Medulla oblongata (tissue), 1 donor: ENCODE results near the gene FZD2.
"Not testable (repeated sequence)": the region's sequence is repeated elsewhere in the genome, so short reads cannot be mapped to it uniquely, and the experiment has no call there.

Source experiments
- DNase-seq: peaks from one replicate; pipeline ENCODE4 v3.0.0-alpha.2; 2015; ENCODE audit errors: extremely low spot score

Gene FZD2

DNA sequence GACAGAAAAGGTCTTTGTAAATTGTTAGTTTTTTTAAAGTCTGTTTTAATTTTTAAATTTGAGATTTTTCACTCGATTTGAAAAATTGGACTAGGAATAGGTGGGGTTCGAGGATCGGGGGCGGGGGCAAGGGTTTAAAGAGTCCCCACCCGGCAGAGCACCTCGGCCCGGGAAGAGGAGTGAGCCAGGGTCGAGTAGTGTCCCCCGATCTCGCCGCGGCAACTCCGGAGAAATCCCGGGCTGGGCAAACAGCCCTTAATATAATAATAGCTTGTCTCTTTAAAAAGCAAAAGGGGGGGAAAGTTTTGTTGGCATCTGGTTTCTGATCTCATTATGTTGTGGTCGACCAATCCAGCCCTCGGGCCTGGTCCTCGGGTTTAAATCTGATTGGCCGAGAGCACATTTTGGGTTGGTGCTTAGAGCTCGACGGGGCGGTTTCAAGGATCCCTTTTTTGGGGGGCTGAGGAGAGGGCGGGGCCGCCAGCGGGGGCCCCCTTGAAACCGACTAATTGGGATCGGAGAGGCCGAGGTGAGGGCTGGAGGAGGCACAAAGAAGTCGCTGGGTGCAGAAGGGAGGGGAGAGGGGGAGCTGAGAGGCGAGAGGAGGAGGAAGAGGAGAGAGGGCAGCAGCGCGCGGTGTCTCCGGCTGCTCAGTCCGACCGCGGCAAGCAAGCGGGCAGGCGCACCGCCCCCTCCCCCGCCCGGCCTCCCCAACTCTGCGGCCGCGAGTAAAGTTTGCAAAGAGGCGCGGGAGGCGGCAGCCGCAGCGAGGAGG, at the start of gene FZD2:
Gene FZD2 (plus strand): TSS at position 653 of the 775 bp plus-strand sequence. CDS start 205 bp downstream, outside the sequence.
- DNase-seq: peak; percentile 90

DNA sequence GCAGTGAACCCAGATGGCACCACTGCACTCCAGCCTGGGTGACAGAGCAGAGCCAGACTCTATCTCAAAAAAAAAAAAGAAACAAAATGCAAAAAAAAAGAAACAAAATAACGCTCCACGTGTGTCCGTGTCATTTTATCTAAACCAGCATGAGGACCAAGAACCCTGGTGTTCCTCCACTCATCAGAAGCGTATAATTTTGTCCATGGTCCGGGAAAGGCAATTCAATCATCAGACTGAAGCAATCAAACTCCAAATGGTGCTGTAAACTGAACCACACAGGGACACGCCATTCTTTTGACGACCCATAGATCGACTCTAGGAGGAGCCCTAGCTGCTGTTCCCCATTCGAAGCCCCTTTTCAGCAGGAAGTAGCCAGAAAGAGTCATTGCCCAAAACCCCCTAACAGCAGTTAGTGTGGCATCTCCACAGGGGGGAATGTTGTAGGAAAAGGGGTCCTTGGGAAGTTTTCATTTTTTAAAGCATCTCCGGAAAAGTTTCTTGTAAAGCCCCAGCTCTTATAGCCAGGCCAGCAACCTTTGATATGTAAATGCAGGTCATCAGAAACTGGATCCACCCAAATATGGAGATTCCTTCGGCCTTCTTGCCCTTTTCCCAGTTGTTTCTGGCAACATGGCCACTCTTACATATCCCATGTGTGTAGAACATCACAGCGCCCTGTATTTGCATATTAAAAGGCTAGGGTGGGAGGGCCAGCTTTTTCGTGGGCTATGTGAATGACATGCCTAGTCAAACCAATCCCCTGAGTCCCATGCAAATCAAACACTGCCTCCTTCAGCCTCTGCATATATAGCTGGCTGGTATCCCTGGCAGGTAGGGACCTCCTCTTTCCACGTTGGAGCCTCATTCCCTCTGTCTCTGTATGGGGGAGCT, 45.8 kb upstream of the FZD2 start:
- DNase-seq: not testable (repeated sequence)

DNA sequence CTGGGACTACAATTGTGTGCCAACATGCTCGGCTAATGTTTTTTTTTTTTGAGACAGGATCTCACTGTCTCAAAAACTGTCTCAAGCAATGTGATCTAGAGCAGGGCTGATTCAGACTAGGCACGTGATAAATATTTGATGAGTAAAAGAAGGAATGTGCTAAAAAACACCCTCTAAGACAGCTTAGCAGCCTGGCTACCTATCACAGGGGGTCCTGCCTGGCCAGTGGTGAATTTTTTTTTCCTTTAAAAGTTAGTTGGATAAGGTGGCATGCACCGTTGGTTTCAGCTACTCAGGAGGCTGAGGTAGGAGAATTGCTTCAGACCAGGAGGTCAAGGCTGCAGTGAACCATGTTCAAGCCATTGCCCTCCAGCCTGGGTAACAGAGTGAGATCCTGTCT, 39.3 kb upstream of the FZD2 start:
- DNase-seq: no peak

DNA sequence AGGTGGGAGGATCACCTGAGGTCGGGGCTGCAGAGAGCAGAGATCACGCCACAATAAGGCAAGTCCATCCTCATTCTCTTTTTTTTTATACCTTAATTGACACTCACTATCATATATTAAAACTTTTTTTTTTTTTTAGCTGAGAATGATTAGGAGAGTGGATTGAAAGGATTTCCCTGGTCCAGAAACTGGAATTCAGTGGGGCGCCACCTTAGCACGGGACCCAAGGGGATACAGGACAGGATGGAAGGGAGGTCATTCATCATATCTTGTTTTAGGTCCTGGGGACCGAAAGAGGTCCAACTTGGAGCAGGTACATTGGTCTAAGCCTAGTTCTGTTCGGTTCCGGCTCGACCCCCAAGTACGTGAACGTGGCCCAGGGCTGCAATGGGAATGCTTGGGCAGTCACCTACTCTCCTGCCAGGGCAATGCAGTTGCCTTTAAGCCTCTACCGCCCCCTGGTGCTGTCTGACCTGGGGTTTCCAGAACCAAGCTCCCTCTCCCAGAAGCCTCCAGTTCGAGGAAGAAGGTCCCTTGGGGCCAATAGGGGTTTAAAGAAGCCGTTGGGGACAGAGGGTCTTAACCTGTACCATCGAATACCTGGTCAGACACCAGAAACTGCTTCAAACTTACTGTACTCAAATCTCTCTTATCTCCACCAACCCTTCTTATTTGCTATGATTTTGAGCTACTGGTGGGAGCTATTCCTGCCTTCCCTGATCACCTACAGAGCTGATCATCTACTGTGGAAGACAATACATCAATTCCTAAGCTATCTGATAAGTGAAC, 34.2 kb upstream of the FZD2 start:
- DNase-seq: peak; percentile 30

DNA sequence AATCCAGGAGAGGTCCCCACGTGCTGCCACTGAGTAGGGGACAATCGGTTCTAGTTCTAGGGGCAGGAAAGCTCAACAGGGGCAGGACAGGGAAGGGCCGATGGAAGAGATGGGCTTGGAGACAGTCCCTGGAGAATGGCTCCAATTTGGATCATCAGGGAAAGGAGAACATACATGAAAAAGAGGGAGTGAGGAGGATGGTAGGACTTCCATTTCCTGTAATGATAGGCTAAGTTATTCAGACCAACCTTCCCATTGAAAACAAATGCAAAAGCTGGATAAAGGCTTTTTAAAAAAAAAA, 33.7 kb upstream of the FZD2 start:
- DNase-seq: no peak

DNA sequence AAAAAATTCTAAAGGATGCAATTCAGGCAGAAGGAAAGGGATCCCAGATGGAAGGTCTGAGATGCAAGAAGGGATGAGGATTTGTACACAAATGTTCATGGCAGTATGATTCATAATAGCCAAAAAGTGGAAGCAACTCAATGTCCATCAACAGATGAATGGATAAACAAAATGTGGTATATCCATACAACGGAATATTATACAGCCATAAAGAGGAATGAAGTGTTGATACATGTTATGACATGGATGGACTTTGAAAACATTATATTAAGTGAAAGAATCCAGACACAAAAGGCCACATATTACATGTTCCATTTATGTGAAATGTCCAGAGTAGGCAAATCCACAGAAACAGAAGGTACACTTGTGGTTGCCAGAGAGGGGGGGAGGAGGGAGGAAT, 30.2 kb upstream of the FZD2 start:
- no peak for DNase-seq

DNA sequence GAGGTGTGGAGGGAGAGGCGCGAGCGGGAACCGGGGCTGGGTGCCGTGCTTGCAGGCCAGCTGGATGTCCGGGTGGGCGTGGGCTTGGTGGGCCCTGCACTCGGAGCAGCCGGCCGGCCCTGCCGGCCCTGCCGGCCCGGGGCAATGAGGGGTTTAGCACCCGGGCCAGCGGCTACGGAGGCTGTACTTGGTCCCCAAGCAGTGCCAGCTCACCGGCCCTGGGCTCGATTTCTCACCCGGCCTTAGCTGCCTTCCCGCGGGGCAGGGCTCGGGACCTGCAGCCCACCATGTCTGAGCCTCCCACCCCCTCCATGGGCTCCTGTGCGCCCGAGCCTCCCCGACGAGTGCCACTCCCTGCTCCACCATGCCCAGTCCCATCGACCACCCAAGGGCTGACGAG, 29.3 kb upstream of the FZD2 start:
- no peak for DNase-seq

DNA sequence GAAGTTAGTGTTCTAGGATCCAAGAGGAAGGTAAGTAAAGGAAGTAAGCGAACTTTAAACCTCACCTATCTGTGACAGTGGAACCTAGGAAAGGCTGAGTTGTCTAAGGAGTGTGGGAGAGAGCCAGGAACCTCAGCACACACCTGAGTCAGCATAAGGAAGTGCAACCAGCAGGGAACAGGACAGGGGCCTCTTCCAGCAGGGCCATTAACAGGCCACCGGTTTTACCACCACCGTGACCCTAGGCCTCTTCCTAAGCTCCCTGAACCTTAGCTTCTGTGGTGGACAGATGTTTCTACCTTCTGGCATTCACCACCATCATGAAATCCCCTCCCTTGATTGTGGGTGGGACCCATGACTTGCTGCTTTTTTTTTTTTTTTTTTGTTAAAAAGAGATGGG, 27.4 kb upstream of the FZD2 start:
- DNase-seq: no peak

DNA sequence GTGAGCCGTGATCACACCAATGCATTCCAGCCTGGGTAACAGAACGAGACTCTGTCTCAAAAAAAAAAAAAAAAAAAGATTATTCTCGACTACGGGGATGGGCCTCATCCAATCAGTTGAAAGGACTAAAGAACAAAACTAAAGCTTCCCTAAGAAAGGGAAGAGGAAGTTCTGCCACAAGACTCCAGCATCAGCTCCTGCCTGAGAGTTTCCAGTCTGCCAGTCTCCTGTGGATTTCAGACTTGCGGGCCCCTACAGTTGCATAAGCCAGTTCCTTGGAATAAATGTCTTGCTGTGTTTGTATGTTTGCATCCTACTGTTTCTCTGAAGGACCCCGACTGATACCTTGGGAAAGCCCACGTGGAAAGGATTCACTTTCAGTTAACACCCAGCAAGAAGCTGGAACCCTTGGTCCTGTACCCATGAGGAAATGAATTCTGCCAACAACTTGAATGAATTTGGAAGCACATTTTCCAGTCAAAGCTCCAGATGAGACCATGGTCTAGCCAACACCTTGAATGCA, 26.3 kb upstream of the FZD2 start:
- no peak for DNase-seq

DNA sequence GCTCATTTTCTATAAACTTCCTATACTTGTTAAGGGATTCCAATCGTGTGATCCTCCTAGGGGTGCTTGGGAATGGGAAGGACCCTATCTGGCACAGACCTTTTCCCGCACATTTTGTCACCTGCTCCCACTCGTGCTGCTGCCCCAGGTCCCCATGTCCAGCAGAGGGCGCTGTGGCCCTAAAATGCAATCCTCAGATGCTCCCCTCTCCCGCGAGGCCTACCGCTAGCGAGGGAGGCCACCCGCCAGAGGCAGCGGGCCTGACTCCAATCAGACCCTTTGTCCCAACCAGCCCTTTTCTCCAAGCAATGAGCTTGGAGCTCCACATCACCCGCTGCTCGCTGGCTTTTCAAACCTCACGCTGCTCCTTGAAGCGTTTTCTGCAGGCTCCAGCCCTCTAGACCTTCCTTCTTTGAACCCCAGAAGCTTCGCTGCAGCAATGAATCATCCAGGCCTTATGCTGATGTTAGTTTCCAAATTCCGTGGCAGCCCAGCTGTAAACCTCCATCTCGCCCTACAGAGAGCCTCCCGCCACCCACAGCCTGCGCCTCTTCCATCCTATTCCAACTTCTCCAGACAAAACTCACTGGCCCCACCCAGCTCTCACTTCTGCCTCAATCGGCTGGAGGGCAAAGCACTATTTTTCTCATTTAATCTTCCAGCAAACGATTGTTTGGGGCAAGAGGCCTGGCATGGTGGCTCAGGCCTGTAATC, 23.6 kb upstream of the FZD2 start:
- peak; percentile 90 for DNase-seq

DNA sequence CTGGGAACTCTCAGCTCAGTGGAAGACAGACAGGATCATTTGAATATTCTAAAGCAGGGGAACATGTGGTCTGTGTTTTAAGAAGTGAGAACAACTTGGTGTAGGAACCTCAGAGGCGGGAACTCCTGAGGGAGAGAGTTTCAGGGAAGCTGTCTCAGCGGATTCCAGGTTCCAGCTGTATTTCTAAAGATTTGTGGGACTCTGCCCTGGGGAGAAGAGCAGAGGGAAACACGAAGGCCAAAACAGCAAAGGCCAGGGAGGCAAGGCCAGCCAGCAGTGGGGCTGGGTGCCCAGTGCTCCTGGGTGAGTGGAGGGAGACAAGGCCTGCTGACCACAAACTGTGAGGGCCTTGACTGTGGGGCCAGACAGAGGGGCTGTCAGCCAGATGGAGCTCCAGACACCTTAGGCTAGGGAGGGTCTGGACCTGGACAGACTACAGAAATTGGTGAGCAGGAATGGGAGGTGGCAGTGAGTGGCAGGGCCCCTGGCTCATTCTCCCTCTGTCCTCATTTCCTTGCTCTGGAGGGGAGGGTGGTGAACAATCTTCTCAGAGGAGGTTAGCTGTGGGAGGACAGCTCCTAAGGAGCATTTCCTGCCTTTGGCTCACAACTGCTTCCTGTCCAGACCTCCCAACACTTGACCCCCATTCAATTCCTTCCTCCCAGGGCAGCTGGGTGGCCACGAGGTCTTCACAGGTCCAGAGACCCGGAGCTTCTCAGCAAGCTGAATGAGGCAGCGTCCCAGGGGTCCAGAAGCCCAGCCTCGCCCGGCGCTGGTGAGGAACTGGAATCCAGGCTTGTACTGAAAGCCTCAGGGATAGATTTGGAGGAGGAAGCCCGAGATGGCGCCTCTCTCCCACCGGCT, 21.0 kb upstream of the FZD2 start:
- DNase-seq: peak; percentile 51

DNA sequence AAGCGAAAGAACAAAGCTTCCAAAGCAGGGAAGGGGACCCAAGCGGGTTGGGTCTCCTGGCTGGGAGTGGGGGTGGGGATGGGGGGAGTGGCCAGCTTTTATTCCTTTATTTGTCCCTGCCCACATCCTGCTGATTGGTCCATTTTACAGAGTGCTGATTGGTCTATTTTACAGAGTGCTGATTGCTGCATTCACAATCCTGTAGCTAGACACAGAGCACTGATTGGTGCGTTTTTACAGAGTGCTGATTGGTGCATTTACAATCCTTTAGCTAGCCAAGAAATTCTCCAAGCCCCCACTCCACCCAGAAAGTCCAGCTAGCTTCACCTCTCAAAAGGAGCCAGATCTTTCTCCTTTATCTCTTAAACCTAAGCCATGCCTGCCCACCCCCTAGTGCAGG, 19.4 kb upstream of the FZD2 start:
- not testable (repeated sequence) for DNase-seq

DNA sequence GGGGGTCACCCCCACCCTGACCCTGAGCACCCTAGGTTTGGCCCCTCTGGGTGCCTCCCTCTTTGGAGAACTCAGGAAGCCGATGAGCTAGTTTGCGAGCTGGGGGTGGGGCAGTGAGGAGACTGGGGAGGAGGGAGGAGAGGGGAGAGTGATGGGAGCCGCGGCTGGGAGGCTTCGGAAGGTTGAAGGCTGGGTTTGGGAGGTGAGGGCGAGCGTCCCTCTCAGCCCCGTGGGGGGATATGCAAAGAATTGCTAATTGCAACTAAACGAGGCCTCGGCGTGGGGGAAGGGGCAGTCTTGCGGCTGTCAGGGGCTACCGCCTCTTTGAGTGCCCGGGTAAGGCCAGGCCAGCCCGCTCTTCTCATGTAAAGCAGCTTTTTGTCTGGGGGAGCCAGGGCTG, 17.6 kb upstream of the FZD2 start:
- no peak for DNase-seq

DNA sequence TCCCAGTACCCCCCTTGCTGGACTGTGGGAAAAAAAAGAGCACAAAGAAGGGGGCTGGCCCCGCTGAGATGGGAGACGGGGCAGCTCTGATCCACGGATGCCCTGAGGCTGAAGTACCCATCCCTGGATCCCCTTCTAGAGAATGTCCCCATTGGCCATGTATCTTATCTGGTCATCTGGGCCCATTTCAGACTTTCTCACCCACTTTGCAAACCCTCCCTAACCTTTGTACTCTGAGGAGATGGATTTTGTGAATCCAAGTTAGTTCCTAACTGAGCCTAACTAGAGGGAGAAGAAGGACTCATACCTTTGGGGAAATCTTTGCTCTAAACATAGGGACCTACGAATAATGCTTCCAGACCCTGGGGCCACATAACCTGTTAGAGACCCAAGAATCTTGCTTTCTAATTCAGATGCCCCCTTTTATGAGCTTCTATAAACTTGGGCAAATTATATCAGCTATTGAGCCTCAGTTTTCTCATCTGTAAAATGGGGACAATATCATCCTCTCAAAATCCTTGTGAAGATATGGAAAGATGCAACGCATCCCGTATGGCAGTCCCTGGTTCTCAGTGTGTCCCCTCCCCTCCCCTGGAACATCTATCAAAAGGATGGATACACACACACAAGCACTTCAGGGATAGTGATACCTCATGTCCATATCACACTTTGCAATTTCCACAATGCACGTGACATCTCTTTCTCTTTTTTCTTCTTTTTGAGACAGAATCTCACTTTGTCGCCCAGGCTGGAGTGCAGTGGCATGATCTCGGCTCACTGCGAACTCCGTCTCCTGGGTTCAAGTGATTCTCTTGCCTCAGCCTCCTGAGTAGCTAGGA, 16.8 kb upstream of the FZD2 start:
- no peak for DNase-seq

DNA sequence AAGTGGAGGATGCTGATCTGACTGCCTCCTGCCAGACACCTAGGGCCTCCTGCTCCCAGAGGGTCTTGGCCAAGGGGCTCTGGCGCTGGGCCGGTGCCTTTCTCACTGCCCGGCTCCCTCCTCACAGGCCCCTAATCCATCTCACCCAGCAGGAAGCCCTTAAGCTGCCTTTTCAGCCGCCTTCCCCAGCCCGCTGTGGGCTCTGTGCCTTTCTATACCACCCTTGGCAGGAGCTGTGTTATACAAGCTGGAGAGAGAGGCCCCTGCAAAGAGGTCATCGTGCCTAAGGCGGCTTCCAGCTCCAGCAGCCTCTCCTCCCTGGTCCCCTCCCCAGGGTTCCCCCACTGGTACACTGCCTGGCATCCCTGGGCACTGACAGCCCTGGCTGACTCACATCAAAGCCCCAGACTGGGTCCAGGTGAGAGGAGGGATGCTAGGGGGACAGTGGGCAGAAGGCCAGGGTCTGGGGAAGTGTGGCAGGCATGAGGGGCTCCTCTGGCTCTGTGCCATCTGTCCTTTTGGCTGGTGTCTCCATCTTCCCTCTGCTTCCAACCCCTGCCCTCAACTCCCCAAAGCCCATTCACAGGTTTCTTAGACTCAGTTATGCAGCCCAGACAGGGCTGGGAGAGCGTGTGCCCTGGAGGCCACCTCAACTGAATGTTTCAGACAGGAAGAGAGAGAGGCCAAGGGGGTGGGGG, 15.3 kb upstream of the FZD2 start:
- no peak for DNase-seq

DNA sequence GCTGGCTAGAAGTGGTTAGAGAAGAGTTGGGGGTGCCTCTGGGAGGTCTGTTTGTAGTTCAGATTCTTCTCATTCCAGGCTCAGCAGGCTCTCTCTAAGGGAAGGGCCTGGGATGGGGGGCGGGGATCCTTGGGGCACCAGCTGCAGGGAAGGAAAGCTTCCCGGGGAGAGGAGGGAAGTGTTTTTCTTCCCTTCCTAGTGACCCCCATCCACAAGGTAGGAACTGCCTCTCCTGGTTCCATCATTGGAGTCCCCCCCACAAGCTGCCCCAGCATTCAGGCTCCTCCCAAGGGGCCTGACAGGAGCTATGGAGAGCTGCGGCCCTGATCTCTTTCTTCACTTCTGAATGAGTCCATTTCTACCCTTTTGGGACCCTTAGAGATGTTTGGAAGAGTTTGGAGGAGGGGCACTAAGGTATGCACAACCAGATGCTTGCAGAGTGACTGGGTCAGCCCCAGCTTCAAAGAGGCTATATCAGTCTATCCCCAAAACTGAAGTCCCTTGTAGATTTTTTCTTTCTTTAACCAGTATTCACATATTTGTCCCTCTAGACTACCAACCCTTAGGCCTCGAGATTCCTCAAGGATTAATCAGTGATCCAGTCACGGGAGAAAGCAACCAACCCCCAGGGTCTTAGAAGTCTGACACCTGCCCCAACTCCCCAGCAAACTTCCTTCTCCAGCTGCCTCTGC, 13.9 kb upstream of the FZD2 start:
- DNase-seq: no peak

DNA sequence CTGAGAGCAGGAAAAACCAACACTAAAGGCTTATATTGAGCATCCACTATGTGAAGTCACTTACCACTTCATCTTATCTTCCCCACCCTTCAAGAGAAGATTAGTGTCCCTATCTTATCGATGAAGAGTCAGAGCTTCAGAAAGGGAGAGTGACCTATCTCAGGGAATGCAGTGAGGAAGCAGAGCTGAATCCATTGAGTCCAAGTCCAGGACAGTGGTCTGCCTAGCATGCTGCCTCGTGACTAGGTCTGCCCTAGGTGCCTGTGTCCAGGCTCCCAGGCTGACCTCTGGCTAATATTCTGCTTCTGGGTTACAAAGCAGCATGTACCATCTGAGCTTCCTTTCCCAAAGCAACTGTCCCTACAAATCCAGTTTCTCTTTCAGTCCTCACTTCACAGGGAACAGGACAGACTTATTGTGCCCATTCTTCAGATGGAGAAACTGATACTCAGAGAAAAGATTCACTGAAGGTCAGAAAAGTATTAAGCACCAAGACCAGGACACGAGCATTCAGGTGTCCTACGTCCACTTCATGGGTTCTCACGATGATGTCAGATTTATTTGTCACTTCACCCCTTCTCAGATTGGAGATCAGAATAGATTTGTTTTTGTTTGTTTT, 13.3 kb upstream of the FZD2 start:
- DNase-seq: no peak
